ENCODE data around the gene YBX3. TPM values are rescaled to one million over a fixed set of nuclear protein-coding genes. Genes with fewer than 3 reads are reported as not detected.
A peak's percentile ranks its signal among the peaks of the same experiment; 100 is the strongest.

YBX3 gene
- polyA plus RNA-seq, 1 donor (not counting 4 experiments of a cell fraction or from before 2014, with no cell fraction given): 170 TPM

DNA sequence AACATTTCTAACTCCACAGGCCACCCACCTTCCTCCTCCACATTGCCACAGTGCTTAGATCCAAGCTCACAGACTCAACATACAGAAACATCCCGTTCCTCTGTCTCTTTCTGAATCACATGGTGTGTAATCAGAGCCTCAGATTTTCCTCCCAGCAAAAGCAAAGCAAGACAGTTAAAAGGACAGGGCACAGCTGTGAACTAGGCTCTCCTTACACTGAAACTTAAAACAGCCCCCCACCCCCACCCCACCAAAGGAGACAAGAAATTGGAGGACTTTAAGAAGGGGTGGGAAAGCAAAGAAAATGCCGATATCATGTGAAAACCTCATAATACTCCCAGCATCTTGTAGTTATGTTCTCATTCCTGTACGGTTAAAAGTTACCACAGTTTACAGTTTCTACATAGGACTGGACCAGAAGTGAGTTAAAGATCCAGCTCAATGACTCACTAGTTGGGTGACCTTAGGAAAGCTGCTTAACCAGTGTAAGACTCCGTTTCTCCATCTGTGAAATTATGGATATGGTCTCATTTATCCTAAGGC, 4.8 kb downstream of the YBX3 start:
- peak overlapping the region; percentile 58 for H3K9ac ChIP-seq (ENCODE audit: control insufficient read depth, extremely low read depth, insufficient read depth, low read length)
- H2AFZ ChIP-seq (ENCODE audit: control insufficient read depth, low read length): no peak overlapping the region
- TF ChIP-seq, protein P1, sequence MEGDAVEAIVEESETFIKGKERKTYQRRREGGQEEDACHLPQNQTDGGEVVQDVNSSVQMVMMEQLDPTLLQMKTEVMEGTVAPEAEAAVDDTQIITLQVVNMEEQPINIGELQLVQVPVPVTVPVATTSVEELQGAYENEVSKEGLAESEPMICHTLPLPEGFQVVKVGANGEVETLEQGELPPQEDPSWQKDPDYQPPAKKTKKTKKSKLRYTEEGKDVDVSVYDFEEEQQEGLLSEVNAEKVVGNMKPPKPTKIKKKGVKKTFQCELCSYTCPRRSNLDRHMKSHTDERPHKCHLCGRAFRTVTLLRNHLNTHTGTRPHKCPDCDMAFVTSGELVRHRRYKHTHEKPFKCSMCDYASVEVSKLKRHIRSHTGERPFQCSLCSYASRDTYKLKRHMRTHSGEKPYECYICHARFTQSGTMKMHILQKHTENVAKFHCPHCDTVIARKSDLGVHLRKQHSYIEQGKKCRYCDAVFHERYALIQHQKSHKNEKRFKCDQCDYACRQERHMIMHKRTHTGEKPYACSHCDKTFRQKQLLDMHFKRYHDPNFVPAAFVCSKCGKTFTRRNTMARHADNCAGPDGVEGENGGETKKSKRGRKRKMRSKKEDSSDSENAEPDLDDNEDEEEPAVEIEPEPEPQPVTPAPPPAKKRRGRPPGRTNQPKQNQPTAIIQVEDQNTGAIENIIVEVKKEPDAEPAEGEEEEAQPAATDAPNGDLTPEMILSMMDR (optimal IDR thresholded peaks at IDR 0.05 in 1 of 3, IDR thresholded peaks at IDR 0.05 in 1 of 3, conservative IDR thresholded peaks at IDR 0.05 in 1 of 3; ENCODE audit: extremely low read depth in 1 of 3, insufficient read depth in 2 of 3, low read length in 3 of 3): no peak
- TF ChIP-seq EZH2 (IDR thresholded peaks at IDR 0.05; ENCODE audit: low read length): no peak
- H3K9me1 ChIP-seq (ENCODE audit: control insufficient read depth, extremely low read depth, insufficient read depth, low read length): no peaks in the 10 kb centered on the region
- peak; percentile 87 for FAIRE-seq
- peaks cover 48% of the 10 kb centered on the region for H3K4me1 ChIP-seq (ENCODE audit: control insufficient read depth, extremely low read depth, insufficient read depth, low read length)
- no peaks in the 10 kb centered on the region for H3K27me3 ChIP-seq (ENCODE audit: control insufficient read depth, extremely low read depth, insufficient read depth, low read length)
- H3K27ac ChIP-seq (ENCODE audit: control insufficient read depth, insufficient read depth, low read length): peak overlapping the region; percentile 99
- H3K4me3 ChIP-seq (ENCODE audit: control insufficient read depth in 2 of 3, extremely low read depth in 1 of 3, insufficient read depth in 2 of 3, low read depth in 1 of 3, low read length in 3 of 3): peak overlapping the region; percentile 23 to 98 (median 97)
- H3K9me3 ChIP-seq (ENCODE audit: control insufficient read depth, low read depth, low read length): no peaks in the 10 kb centered on the region
- H3K36me3 ChIP-seq (ENCODE audit: control insufficient read depth in 2 of 2, extremely low read depth in 1 of 2, insufficient read depth in 2 of 2, low read length in 2 of 2): peaks cover 2 to 22% of the 10 kb centered on the region in 2 experiments
- dilution Hi-C loops (cut with MboI; ENCODE audit: extremely low pct_ligation_motif_present, low sequenced_read_pairs): no loop called here
- DNase-seq (ENCODE audit: low read depth, low spot score): no peak
- H4K20me1 ChIP-seq (ENCODE audit: control insufficient read depth, extremely low read depth, insufficient read depth, low read length): peaks cover 9% of the 10 kb centered on the region
- peak overlapping the region; percentile 69 for H3K4me2 ChIP-seq (ENCODE audit: control insufficient read depth, extremely low read depth, insufficient read depth, low read depth, low read length)
- H3K79me2 ChIP-seq (ENCODE audit: control insufficient read depth, insufficient read depth, low read length): peaks cover 76% of the 10 kb centered on the region

- Histone ChIP-seq H3K4me1 (ENCODE audit: control insufficient read depth, extremely low read depth, insufficient read depth, low read length) (peaks cover 48% of the 10 kb centered on the region), H3K36me3 (ENCODE audit: control insufficient read depth in 2 of 2, extremely low read depth in 1 of 2, insufficient read depth in 2 of 2, low read length in 2 of 2) (peaks cover 7 to 28% of the 10 kb centered on the region in 2 experiments), H3K9me1 (ENCODE audit: control insufficient read depth, extremely low read depth, insufficient read depth, low read length) (no peaks in the 10 kb centered on the region), H3K27me3 (ENCODE audit: control insufficient read depth, extremely low read depth, insufficient read depth, low read length) (no peaks in the 10 kb centered on the region), H4K20me1 (ENCODE audit: control insufficient read depth, extremely low read depth, insufficient read depth, low read length) (peaks cover 9% of the 10 kb centered on the region), H3K9me3 (ENCODE audit: control insufficient read depth, low read depth, low read length) (no peaks in the 10 kb centered on the region), H3K4me2 (ENCODE audit: control insufficient read depth, extremely low read depth, insufficient read depth, low read depth, low read length) (peak overlapping the region; percentile 69), H3K27ac (ENCODE audit: control insufficient read depth, insufficient read depth, low read length) (peak overlapping the region; percentile 99), H2AFZ (ENCODE audit: control insufficient read depth, low read length) (no peak overlapping the region), H3K9ac (ENCODE audit: control insufficient read depth, extremely low read depth, insufficient read depth, low read length) (peak overlapping the region; percentile 58), H3K4me3 (ENCODE audit: control insufficient read depth in 2 of 3, extremely low read depth in 1 of 3, insufficient read depth in 2 of 3, low read depth in 1 of 3, low read length in 3 of 3) (peak overlapping the region in 2 of 3 experiments; percentile 97 to 98), H3K79me2 (ENCODE audit: control insufficient read depth, insufficient read depth, low read length) (peaks cover 79% of the 10 kb centered on the region)
- dilution Hi-C loops (cut with MboI; ENCODE audit: extremely low pct_ligation_motif_present, low sequenced_read_pairs): no loop called here
- DNase-seq (ENCODE audit: low read depth, low spot score) (no peak), FAIRE-seq (peak; percentile 46)
- TF ChIP-seq, protein P1 (optimal IDR thresholded peaks at IDR 0.05 in 1 of 3, IDR thresholded peaks at IDR 0.05 in 1 of 3, conservative IDR thresholded peaks at IDR 0.05 in 1 of 3; ENCODE audit: extremely low read depth in 1 of 3, insufficient read depth in 2 of 3, low read length in 3 of 3): no peak
- no peak for TF ChIP-seq EZH2 (IDR thresholded peaks at IDR 0.05; ENCODE audit: low read length)
Observed at GRCh38 chr12:10717410-10717809, 5.7 kb downstream of the YBX3 start.
